ENCODE results near the gene TBX1. TPM values are rescaled to one million over a fixed set of nuclear protein-coding genes. Genes with fewer than 3 reads are reported as not detected.

Gene TBX1
- total and polyA plus RNA-seq, 2 of the 8 experiments (the other 6 are each of a cell fraction or from before 2014, with no cell fraction given) = 0.28 TPM; not detected in 1

DNA sequence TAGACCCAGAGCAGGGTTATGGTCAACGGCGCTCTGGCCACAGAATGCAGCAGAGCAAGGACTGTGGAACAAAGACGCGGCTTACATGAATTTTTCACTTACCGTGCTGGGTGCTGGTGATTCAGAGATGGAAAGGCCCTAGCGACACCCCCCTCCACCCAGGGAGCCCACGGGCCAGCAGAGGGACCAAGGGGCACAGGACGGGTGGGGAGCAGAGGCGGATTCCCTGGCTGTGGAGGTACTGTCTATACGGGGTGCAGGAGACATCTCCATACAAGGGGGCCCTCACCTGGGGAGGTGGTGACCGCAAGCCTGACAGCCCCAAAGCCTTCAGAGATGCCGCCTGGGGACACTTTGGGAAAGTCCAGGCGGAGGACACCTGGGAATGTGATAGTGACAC lies 47.3 kb upstream of the TBX1 start:
- peak overlapping the region; percentile 88; the same call in 1 of the 2 replicates for H2BK12ac ChIP-seq (ENCODE audit: low read depth, low read length)
- H3K4me1 ChIP-seq (replicated peaks in 1 of 4; ENCODE audit: control insufficient read depth in 3 of 4, insufficient read depth in 4 of 4, low read length in 3 of 4) = peaks cover 0 to 12% (median 9%) of the 10 kb centered on the region in 4 experiments; a peak in 5 of 7 replicates
- H3K14ac ChIP-seq (ENCODE audit: insufficient read length) = no peak overlapping the region
- peaks cover 0 to 4% of the 10 kb centered on the region in 2 experiments for H4K20me1 ChIP-seq (replicated peaks in 1 of 2; ENCODE audit: control insufficient read depth in 1 of 2, insufficient read depth in 2 of 2, low read length in 2 of 2)
- DNase-seq (ENCODE audit: low read depth in 1 of 2, low spot score in 2 of 2) (no peak), FAIRE-seq (no peak)
- H3K27me3 ChIP-seq (replicated peaks in 1 of 4; ENCODE audit: control insufficient read depth in 3 of 4, extremely low read depth in 1 of 4, insufficient read depth in 3 of 4, low read length in 3 of 4) = peaks cover 2 to 52% (median 38%) of the 10 kb centered on the region in 4 experiments
- 94% methylated on average over 12 of the region's 13 CpGs; no CpG with 5 or more reads in 1 of the 2 experiments for WGBS, 2 experiments (ENCODE audit: extremely low coverage in 1 of 2, insufficient coverage in 1 of 2, insufficient read length in 1 of 2, insufficient replicate concordance in 2 of 2, low coverage in 1 of 2, low lambda C conversion rate in 2 of 2, missing lambda C conversion rate in 1 of 2)
- no peak overlapping the region for H2AFZ ChIP-seq (ENCODE audit: low read length)
- no peaks in the 10 kb centered on the region; the same call in 1 of the 2 replicates for H3K79me1 ChIP-seq (ENCODE audit: low read depth, low read length)
- H3K9me3 ChIP-seq (ENCODE audit: insufficient read depth in 2 of 2, low read depth in 1 of 2, low read length in 1 of 2) = no peaks in the 10 kb centered on the region
- no peak overlapping the region for H3K18ac ChIP-seq (ENCODE audit: extremely low read depth, low read length)
- ChIA-PET POLR2A (ENCODE audit: partially characterized antibody) (no interaction called here), CTCF (ENCODE audit: partially characterized antibody) (interaction anchor here (0.6 to 5.3 kb wide), 2 partner anchors 34 to 1343 kb away, joined by 3 to 50 read pairs; no protein-coding TSS in a partner anchor)
- H3K4me3 ChIP-seq (ENCODE audit: extremely low read depth in 1 of 4, insufficient read depth in 2 of 4, low read depth in 3 of 4, low read length in 4 of 4) = no peak overlapping the region
- no peak overlapping the region for H2BK120ac ChIP-seq (replicated peaks; ENCODE audit: low read depth, low read length)
- H3K23ac ChIP-seq (ENCODE audit: insufficient read length) = no peak overlapping the region
- H2BK20ac ChIP-seq (ENCODE audit: low read length) = no peak overlapping the region; the same call in 1 of the 2 replicates
- peak overlapping the region; percentile 54 for H3K4ac ChIP-seq (replicated peaks; ENCODE audit: insufficient read length, low read depth, low read length)
- H4K91ac ChIP-seq (replicated peaks; ENCODE audit: insufficient read length, low read length) = no peak overlapping the region
- H2AK5ac ChIP-seq (ENCODE audit: low read depth, low read length) = no peak overlapping the region
- H3K56ac ChIP-seq (replicated peaks; ENCODE audit: insufficient read length, low read depth, low read length) = no peak overlapping the region
- H3K36me3 ChIP-seq (ENCODE audit: control insufficient read depth in 2 of 4, insufficient read depth in 4 of 4, low read length in 3 of 4) = no peaks in the 10 kb centered on the region
- H2BK5ac ChIP-seq (ENCODE audit: low read depth, low read length) = no peak overlapping the region
- no peak overlapping the region for H2BK15ac ChIP-seq (ENCODE audit: low read length)
- H3K9ac ChIP-seq (replicated peaks in 1 of 4; ENCODE audit: extremely low read depth in 1 of 4, low read depth in 3 of 4, low read length in 3 of 4) = no peak overlapping the region
- no peaks in the 10 kb centered on the region for H3K79me2 ChIP-seq (ENCODE audit: control insufficient read depth in 1 of 2, insufficient read depth in 2 of 2, low read length in 2 of 2)
- no peak overlapping the region for H4K8ac ChIP-seq (ENCODE audit: extremely low read depth, insufficient read depth, low read length)
- no peak overlapping the region for H4K5ac ChIP-seq (ENCODE audit: insufficient read length, low read depth, low read length)
- no peak overlapping the region for H3K27ac ChIP-seq (ENCODE audit: low read depth, low read length)
- no peak overlapping the region for H3K4me2 ChIP-seq (ENCODE audit: insufficient read depth in 1 of 2, low read depth in 2 of 2, low read length in 2 of 2)
- TF ChIP-seq CTBP2 (IDR thresholded peaks at IDR 0.05; ENCODE audit: borderline replicate concordance, insufficient read depth, insufficient read length, low read length) (no peak), SUZ12 (IDR thresholded peaks at IDR 0.05; ENCODE audit: low read length) (0 out of 2 replicates have a peak, but pooled peaks have one; percentile 16), EZH2 (IDR thresholded peaks at IDR 0.05; ENCODE audit: low read depth, low read length, severe bottlenecking) (peak; percentile 2)
- peaks cover 6% of the 10 kb centered on the region; the same call in 1 of the 2 replicates for H3K23me2 ChIP-seq (ENCODE audit: low read depth, low read length)
